GM12865 (cell line): ENCODE results near the gene SMIM1.

ENCODE experiments used
- DNase-seq: peaks from one replicate; pipeline ENCODE4 v3.0.0; 2010; ENCODE audit warnings: low read depth
- H3K4me3 ChIP-seq: 2 replicates; pipeline ENCODE4 v1.5.1; 2011; ENCODE audit warnings: mild to moderate bottlenecking, low read depth, low read length, control low read depth
- TF ChIP-seq, protein P1 (sequence below): IDR thresholded peaks from 2 replicates; pipeline ENCODE4 v1.5.1; 2011; ENCODE audit warnings: low read length, control low read depth, low read depth, inconsistent platforms; ENCODE audit not compliant: insufficient read depth; ENCODE audit errors: missing control alignments

SMIM1 gene

GRCh38 chr1:3743826-3744225 is 28.7 kb upstream of the SMIM1 start:
- TF ChIP-seq, protein P1, sequence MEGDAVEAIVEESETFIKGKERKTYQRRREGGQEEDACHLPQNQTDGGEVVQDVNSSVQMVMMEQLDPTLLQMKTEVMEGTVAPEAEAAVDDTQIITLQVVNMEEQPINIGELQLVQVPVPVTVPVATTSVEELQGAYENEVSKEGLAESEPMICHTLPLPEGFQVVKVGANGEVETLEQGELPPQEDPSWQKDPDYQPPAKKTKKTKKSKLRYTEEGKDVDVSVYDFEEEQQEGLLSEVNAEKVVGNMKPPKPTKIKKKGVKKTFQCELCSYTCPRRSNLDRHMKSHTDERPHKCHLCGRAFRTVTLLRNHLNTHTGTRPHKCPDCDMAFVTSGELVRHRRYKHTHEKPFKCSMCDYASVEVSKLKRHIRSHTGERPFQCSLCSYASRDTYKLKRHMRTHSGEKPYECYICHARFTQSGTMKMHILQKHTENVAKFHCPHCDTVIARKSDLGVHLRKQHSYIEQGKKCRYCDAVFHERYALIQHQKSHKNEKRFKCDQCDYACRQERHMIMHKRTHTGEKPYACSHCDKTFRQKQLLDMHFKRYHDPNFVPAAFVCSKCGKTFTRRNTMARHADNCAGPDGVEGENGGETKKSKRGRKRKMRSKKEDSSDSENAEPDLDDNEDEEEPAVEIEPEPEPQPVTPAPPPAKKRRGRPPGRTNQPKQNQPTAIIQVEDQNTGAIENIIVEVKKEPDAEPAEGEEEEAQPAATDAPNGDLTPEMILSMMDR = no peak
- no peak for DNase-seq
- no peak overlapping the region for H3K4me3 ChIP-seq

DNA sequence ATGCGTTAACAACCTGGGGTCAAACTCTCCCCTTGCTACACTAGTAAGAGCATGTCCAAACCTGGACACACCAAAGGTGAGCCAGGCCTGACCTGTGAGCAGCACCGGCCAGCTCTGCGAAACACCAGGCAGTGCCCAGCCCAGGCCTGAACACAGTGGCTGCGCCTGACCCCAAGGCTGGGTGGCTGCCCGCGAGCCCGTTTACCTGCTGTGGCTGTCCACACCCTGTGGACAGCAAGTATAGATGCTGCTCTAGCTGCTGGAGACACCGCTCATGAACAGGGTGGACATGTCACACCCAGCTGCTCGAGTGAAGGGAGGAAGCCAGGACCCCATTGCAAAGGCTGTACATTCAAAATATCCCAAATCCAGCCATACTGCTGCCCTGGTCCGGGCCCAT is 27.9 kb upstream of the SMIM1 start:
- TF ChIP-seq, protein P1 = no peak
- H3K4me3 ChIP-seq = no peak overlapping the region
- DNase-seq = no peak

DNA sequence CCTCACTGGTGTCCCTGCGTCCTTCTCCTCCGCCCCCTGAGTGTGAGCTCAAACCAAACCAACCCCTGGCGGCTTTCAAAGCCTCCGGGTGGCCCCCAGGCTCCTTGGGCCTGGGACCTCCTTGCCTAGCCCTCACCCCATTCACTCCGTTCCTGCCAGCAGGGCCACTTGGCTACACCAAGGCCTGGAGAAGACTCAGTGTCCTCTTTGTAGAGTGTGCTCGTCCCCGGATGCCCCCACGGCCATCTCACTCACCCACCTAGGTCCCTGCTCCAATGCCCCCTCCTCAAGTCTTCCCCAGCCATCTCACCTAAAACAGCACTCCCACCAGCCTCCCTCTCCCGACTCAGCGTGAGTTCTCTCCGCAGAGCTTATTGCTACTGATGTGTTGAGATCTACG is 27.5 kb upstream of the SMIM1 start:
- no peak for DNase-seq
- H3K4me3 ChIP-seq = no peak overlapping the region
- TF ChIP-seq, protein P1 = no peak

GRCh38 chr1:3745590-3746381 is 26.8 kb upstream of the SMIM1 start:
- TF ChIP-seq, protein P1 = no peak
- DNase-seq = no peak
- H3K4me3 ChIP-seq = no peak overlapping the region

DNA sequence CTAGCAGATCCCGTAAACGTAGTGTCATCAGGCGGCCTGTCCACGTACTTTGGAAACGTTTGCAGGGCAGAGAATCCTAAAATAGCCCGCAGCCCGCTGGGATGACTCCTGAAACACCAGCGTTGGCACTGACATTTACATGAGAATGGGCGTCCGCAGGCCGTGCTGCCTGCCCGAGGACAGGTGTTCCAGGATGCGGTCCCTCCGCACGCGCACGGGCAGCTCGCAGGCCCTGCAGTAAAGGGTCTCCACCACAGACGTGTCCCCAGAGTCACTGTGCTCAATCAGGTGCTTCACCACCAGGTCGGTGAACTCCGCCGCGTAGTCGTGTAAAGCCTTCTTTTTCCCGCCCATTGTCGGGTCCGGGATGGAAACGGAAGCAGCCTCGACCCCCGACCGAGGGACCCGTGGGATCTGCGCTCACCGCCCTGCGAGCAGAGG is 26.1 kb upstream of the SMIM1 start:
- DNase-seq = no peak
- TF ChIP-seq, protein P1 = no peak
- peak overlapping the region; percentile 67 for H3K4me3 ChIP-seq

- DNase-seq = peak; percentile 84
- peak overlapping the region; percentile 67 for H3K4me3 ChIP-seq
- TF ChIP-seq, protein P1 = no peak
These were observed 25.6 kb upstream of the SMIM1 start for GRCh38 chr1:3746830-3747521.
